GM12874 (cell line): Measurements from ENCODE around the gene TTC28.

Experiments
- TF ChIP-seq, protein P1 (sequence below): IDR thresholded peaks from 2 replicates; pipeline ENCODE4 v1.5.1; 2011; ENCODE audit warnings: low read depth, mild to moderate bottlenecking, control low read depth, low read length, moderate library complexity; ENCODE audit not compliant: insufficient read depth

The TTC28 gene

GRCh38 chr22:27980424-27981148, 699.1 kb downstream of the TTC28 start:
- TF ChIP-seq, protein P1, sequence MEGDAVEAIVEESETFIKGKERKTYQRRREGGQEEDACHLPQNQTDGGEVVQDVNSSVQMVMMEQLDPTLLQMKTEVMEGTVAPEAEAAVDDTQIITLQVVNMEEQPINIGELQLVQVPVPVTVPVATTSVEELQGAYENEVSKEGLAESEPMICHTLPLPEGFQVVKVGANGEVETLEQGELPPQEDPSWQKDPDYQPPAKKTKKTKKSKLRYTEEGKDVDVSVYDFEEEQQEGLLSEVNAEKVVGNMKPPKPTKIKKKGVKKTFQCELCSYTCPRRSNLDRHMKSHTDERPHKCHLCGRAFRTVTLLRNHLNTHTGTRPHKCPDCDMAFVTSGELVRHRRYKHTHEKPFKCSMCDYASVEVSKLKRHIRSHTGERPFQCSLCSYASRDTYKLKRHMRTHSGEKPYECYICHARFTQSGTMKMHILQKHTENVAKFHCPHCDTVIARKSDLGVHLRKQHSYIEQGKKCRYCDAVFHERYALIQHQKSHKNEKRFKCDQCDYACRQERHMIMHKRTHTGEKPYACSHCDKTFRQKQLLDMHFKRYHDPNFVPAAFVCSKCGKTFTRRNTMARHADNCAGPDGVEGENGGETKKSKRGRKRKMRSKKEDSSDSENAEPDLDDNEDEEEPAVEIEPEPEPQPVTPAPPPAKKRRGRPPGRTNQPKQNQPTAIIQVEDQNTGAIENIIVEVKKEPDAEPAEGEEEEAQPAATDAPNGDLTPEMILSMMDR: no peak

GRCh38 chr22:27978802-27979201, 700.8 kb downstream of the TTC28 start:
- TF ChIP-seq, protein P1: no peak

- TF ChIP-seq, protein P1: no peak
Observed at GRCh38 chr22:27978317-27978716, 701.3 kb downstream of the TTC28 start.

DNA sequence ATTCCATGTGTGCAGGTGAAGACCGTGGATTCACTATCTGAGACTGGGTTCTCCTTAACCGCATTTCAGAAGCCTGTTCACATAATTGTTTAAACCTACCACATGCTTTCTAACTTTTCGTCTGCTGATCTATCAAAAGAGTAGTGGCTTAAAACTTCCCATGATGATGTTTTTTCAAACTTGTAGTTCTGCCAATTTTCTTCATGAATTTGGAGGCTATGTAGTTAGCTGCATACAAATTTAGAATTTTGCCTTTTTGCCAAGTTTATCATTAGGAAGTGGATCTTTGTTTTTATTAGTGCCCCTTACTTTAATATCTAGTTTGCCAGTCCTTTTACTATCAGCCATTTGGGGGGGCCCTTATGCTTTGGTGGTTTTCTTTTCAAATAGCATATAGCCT, 703.1 kb downstream of the TTC28 start:
- TF ChIP-seq, protein P1: no peak

GRCh38 chr22:27975381-27976013, 704.1 kb downstream of the TTC28 start:
- TF ChIP-seq, protein P1: no peak

DNA sequence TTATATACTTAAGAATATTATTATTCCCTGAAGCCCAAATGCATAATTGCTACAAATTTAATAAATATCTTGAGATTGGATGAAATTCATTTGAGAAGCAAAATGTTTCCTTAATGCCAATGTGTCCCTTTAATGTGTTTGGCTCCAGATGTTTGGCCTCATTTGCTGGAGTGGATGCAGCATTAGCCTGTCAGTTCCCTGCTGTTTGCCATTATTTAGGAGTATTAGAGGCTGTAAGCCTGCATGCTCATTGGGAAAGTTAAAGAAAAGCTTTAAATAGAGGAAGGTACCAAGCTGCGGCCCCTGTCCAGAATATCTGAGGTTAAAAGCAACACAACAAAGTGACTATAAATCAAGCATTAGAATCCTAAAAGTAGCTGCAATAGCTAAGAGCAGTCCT, 705.8 kb downstream of the TTC28 start:
- TF ChIP-seq, protein P1: no peak

DNA sequence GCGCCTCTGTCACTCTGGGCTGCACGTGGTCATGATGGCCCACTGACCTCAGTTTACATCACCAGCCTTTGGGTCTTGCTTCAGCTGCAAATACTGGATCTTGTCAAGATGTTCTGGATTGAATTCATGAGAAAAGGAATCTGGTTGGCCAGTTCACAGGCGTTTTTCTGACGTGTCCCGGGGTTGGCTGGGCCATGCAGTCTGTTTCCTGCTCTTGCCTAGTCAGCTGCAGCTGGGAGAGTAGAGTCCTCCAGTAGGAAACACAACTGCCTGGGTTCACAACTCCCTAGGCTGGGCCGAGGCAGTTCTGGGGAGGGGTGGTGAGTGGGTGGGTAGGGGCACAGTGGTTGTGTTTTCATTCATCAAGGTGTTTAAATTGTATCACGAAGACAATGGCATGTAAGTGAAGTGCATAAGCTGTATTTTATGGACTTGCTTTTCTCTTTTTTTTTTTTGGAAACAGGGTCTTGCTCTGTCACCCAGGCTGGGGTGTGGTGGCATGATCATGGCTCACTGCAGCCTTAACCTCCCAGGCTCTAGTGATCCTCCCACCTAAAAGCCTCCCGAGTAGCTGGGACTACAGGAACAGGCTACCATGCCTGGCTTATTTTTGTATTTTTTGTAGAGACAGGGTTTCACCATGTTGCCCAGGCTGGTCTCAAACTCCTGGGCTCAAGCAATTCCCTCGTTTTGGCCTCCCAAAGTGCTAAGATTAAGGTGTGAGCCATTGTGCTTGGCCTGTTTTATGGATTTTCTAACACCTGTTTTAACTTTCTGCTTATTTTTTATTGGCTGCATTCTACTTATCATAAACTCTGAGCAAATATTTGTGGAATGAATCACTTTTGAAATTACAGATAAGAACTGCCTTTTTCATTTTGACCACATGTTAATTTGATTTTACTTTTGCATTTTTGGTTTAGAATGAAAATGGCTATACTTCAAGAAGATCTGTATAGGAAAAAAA, 706.6 kb downstream of the TTC28 start:
- TF ChIP-seq, protein P1: no peak
